Esophagus squamous epithelium (tissue), 4 donors: ENCODE data around the gene PIK3R5.

Source experiments
- POLR2A ChIP-seq, 4 donors: fragments of 450-650 bp; IDR thresholded peaks; one replicate each; pipeline ENCODE4 v1.6.1; 2017; ENCODE audit warnings: antibody characterized with exemption in 4 of 4, mild to moderate bottlenecking in 4 of 4, moderate library complexity in 3 of 4
- TF ChIP-seq, protein P1 (sequence below), 6 experiments: fragments of 450-650 bp in 4 of 6; fragments of 200-600 bp in 2 of 6; sonication (generic) in 2 of 6; IDR thresholded peaks; one replicate each; pipeline ENCODE4 v1.5.1; 2016 to 2019; ENCODE audit warnings: antibody characterized with exemption in 6 of 6, mild to moderate bottlenecking in 4 of 6, moderate library complexity in 4 of 6

- TF ChIP-seq, protein P1, sequence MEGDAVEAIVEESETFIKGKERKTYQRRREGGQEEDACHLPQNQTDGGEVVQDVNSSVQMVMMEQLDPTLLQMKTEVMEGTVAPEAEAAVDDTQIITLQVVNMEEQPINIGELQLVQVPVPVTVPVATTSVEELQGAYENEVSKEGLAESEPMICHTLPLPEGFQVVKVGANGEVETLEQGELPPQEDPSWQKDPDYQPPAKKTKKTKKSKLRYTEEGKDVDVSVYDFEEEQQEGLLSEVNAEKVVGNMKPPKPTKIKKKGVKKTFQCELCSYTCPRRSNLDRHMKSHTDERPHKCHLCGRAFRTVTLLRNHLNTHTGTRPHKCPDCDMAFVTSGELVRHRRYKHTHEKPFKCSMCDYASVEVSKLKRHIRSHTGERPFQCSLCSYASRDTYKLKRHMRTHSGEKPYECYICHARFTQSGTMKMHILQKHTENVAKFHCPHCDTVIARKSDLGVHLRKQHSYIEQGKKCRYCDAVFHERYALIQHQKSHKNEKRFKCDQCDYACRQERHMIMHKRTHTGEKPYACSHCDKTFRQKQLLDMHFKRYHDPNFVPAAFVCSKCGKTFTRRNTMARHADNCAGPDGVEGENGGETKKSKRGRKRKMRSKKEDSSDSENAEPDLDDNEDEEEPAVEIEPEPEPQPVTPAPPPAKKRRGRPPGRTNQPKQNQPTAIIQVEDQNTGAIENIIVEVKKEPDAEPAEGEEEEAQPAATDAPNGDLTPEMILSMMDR (IDR thresholded peaks at IDR 0.05) = no peak
- no peak for TF ChIP-seq POLR2A (IDR thresholded peaks at IDR 0.05)
These were observed 105.6 kb downstream of the PIK3R5 start for GRCh38 chr17:8859804-8860430.
